Subcutaneous abdominal adipose tissue (tissue), 5 donors: ENCODE measurements around the gene USO1.
"Not testable (repeated sequence)": the region's sequence is repeated elsewhere in the genome, so short reads cannot be mapped to it uniquely, and the experiment has no call there.

Experiments
- H3K27ac ChIP-seq: one replicate; pipeline ENCODE4 v1.7.0; 2013; ENCODE audit warnings: low read depth, mild to moderate bottlenecking, inconsistent platforms, low read length, moderate library complexity
- H3K27me3 ChIP-seq, 5 donors: one replicate each; pipeline ENCODE4 v1.7.0; 2013; ENCODE audit warnings: low read length in 5 of 5, inconsistent platforms in 1 of 5; ENCODE audit not compliant: control insufficient read depth in 5 of 5, insufficient read depth in 4 of 5
- H3K36me3 ChIP-seq, 5 donors: one replicate each; pipeline ENCODE4 v1.7.0; 2013; ENCODE audit warnings: low read length in 5 of 5; ENCODE audit not compliant: control insufficient read depth in 5 of 5, insufficient read depth in 5 of 5
- H3K4me1 ChIP-seq, 5 donors: one replicate each; pipeline ENCODE4 v1.7.0; 2013; ENCODE audit warnings: low read length in 5 of 5, mild to moderate bottlenecking in 3 of 5, moderate library complexity in 1 of 5; ENCODE audit not compliant: control insufficient read depth in 5 of 5, insufficient read depth in 5 of 5
- H3K4me3 ChIP-seq, 5 donors: one replicate each; pipeline ENCODE4 v1.7.0; 2013; ENCODE audit warnings: low read length in 5 of 5, low read depth in 1 of 5
- H3K9ac ChIP-seq, 5 donors: one replicate each; pipeline ENCODE4 v1.7.0; 2013; ENCODE audit warnings: low read length in 5 of 5, mild to moderate bottlenecking in 4 of 5, moderate library complexity in 3 of 5
- H3K9me3 ChIP-seq, 5 donors: one replicate each; pipeline ENCODE4 v1.7.0; 2013; ENCODE audit warnings: low read length in 5 of 5; ENCODE audit not compliant: control insufficient read depth in 5 of 5
- donor health status: healthy.
- donor health status: healthy.
- donor health status: healthy.
- donor health status: healthy.
- donor health status: healthy.

USO1 gene

DNA sequence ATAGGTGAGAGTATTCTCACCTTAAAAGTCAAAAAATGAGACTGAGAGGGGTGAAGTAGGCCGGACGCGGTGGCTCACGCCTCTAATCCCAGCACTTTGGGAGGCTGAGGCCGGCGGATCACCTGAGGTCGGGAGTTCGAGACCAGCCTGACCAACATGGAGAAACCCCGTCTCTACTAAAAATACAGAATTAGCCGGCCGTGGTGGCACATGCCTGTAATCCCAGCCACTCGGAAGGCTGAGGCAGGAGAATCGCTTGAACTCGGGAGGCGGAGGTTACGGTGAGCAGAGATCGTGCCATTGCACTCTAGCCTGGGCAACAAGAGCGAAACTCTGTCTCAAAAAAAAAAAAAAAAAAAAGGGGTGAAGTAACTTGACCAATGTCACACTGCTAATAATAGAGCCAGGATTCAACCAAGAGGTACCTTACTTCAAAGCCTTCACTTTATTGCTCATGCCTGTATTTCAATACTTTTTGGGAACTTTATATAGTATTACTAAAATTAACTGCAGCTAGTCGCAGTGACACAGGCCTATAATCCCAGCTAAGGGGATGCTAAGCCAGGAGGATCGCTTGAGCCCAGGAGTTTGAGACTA lies 1.7 kb downstream of the USO1 start:
- Histone ChIP-seq H3K9ac (peak overlapping the region in 4 of 5 donors; percentile 97 to 99 (median 98)), H3K4me3 (peak overlapping the region; percentile 90 to 99 (median 99)), H3K27ac (peak overlapping the region; percentile 97), H3K4me1 (peaks cover 0 to 45% (median 36%) of the 10 kb centered on the region in 5 donors)
- not testable (repeated sequence) for H3K9me3 ChIP-seq, H3K36me3 ChIP-seq, H3K27me3 ChIP-seq

DNA sequence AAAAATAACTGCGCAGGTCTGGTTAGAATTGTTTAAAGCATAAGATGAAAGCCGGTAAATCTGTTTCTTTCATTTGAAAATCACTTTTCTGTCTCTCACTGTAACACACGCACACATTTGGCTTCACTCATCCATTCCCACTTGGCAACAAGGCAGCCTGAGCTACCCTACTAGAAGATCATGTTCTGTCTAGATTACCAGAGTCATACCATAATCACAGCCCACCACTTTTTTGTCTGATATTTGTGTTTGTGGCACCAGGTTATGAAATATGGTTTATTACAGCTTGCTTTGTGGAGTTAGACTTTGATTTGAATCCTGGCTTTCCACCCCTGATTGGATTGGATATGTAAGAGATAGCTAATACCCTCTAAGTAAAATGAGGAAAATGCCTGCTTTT lies 2.2 kb downstream of the USO1 start:
- Histone ChIP-seq H3K9ac (peak overlapping the region in 3 of 5 donors; percentile 11 to 99 (median 41)), H3K4me1 (peaks cover 0 to 45% (median 36%) of the 10 kb centered on the region in 5 donors), H3K27me3 (no peaks in the 10 kb centered on the region), H3K9me3 (no peaks in the 10 kb centered on the region), H3K36me3 (no peaks in the 10 kb centered on the region), H3K27ac (peak overlapping the region; percentile 97), H3K4me3 (peak overlapping the region in 3 of 5 donors; percentile 16 to 99 (median 35))

GRCh38 chr4:75727073-75727472 lies 2.7 kb downstream of the USO1 start:
- peak overlapping the region in 2 of 5 donors; percentile 41 to 99 for H3K9ac ChIP-seq
- peaks cover 0 to 45% (median 36%) of the 10 kb centered on the region in 5 donors for H3K4me1 ChIP-seq
- peak overlapping the region; percentile 21 for H3K27ac ChIP-seq
- no peaks in the 10 kb centered on the region for H3K27me3 ChIP-seq
- H3K36me3 ChIP-seq = no peaks in the 10 kb centered on the region
- H3K4me3 ChIP-seq = no peak overlapping the region
- H3K9me3 ChIP-seq = no peaks in the 10 kb centered on the region

GRCh38 chr4:75729836-75730235 lies 5.5 kb downstream of the USO1 start:
- Histone ChIP-seq H3K9ac (peak overlapping the region in 1 of 5 donors; percentile 7), H3K4me1 (peaks cover 0 to 36% (median 22%) of the 10 kb centered on the region in 5 donors), H3K27ac (peak overlapping the region; percentile 48), H3K27me3 (no peaks in the 10 kb centered on the region), H3K9me3 (no peaks in the 10 kb centered on the region), H3K36me3 (no peaks in the 10 kb centered on the region), H3K4me3 (no peak overlapping the region)

GRCh38 chr4:75733369-75733768 lies 9.0 kb downstream of the USO1 start:
- H3K9ac ChIP-seq = no peak overlapping the region
- H3K27me3 ChIP-seq = no peaks in the 10 kb centered on the region
- peaks cover 0 to 16% (median 5%) of the 10 kb centered on the region in 5 donors for H3K4me1 ChIP-seq
- H3K4me3 ChIP-seq = no peak overlapping the region
- H3K36me3 ChIP-seq = no peaks in the 10 kb centered on the region
- no peak overlapping the region for H3K27ac ChIP-seq
- no peaks in the 10 kb centered on the region for H3K9me3 ChIP-seq

DNA sequence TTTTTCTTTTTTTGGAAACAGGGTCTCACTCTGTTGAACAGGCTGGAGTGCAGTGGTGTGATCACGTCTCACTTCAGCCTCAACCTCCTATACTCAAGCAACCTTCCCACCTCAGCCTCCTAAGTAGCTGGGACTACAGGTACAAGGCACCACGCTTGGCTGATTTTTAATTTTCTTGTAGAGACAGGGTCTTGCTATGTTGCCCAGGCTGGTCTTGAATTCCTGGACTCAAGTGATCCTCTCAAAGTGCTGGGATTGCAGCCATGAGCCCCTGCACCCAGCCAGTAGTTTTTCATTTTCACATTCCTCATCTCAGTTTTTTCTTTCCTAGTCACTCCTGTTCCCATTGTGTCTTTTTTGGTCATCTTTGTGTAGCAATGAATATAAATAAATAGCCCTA lies 11.1 kb downstream of the USO1 start:
- H3K4me1 ChIP-seq = peaks cover 0 to 10% (median 4%) of the 10 kb centered on the region in 5 donors
- H3K4me3 ChIP-seq = no peak overlapping the region
- no peaks in the 10 kb centered on the region for H3K27me3 ChIP-seq
- no peak overlapping the region for H3K27ac ChIP-seq
- no peaks in the 10 kb centered on the region for H3K9me3 ChIP-seq
- no peak overlapping the region for H3K9ac ChIP-seq
- no peaks in the 10 kb centered on the region for H3K36me3 ChIP-seq

- Histone ChIP-seq H3K27ac (no peak overlapping the region), H3K4me3 (no peak overlapping the region), H3K9me3 (no peaks in the 10 kb centered on the region), H3K4me1 (peaks cover 0 to 10% (median 4%) of the 10 kb centered on the region in 5 donors), H3K9ac (no peak overlapping the region), H3K36me3 (peaks cover 0 to 4% (median 0%) of the 10 kb centered on the region in 5 donors), H3K27me3 (no peaks in the 10 kb centered on the region)
These were observed 12.5 kb downstream of the USO1 start for GRCh38 chr4:75736862-75737261.

GRCh38 chr4:75737398-75737797 lies 13.0 kb downstream of the USO1 start:
- Histone ChIP-seq H3K4me1 (peaks cover 0 to 10% (median 4%) of the 10 kb centered on the region in 5 donors), H3K27me3 (no peaks in the 10 kb centered on the region), H3K9me3 (no peaks in the 10 kb centered on the region), H3K27ac (no peak overlapping the region), H3K9ac (no peak overlapping the region), H3K4me3 (no peak overlapping the region), H3K36me3 (peaks cover 0 to 7% (median 2%) of the 10 kb centered on the region in 5 donors)

DNA sequence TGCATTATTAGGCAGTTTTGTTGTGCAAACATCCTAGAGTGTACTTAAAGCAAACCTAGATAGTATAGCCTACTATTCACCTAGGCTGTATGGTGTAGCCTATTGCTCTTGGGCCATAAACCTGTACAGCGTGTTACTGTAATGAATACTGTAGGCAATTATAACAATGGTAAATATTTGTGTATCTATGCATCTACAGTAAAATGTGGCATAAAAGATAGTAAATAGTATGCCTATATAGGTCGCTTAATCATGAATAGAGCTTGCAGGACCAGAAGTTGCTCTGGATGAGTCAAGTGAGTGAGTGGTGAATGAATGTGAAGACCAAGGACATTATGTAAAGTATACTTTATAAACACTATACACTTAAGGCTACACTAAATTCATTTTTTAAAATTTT lies 16.6 kb downstream of the USO1 start:
- H3K27me3 ChIP-seq = no peaks in the 10 kb centered on the region
- H3K9me3 ChIP-seq = no peaks in the 10 kb centered on the region
- no peak overlapping the region for H3K27ac ChIP-seq
- no peak overlapping the region for H3K9ac ChIP-seq
- no peak overlapping the region for H3K4me3 ChIP-seq
- peaks cover 2 to 10% (median 5%) of the 10 kb centered on the region in 5 donors for H3K4me1 ChIP-seq
- peaks cover 0 to 9% (median 2%) of the 10 kb centered on the region in 5 donors for H3K36me3 ChIP-seq

GRCh38 chr4:75742451-75742850 lies 18.1 kb downstream of the USO1 start:
- Histone ChIP-seq H3K27ac (no peak overlapping the region), H3K27me3 (no peaks in the 10 kb centered on the region), H3K9ac (no peak overlapping the region), H3K4me1 (peaks cover 0 to 8% (median under 1%) of the 10 kb centered on the region in 5 donors), H3K4me3 (no peak overlapping the region), H3K9me3 (no peaks in the 10 kb centered on the region), H3K36me3 (peaks cover 0 to 9% (median 2%) of the 10 kb centered on the region in 5 donors)
